Brain microvascular endothelial cell (primary cell): ENCODE data around the gene PSMD11.

Source experiments
- DNase-seq: peaks from one replicate; pipeline ENCODE4 v3.0.0-alpha.2; 2020
- H3K27ac ChIP-seq: fragments of 250-450 bp; sonication (Bioruptor Pico); 2 replicates; pipeline ENCODE4 v1.5.1; 2020; ENCODE audit warnings: mild to moderate bottlenecking, moderate library complexity
- H3K27me3 ChIP-seq: fragments of 250-450 bp; sonication (Bioruptor Pico); replicated peaks from 2 replicates; pipeline ENCODE4 v1.5.1; 2020; ENCODE audit warnings: mild to moderate bottlenecking
- H3K36me3 ChIP-seq: fragments of 250-450 bp; sonication (Bioruptor Pico); replicated peaks from 2 replicates; pipeline ENCODE4 v1.5.1; 2020; ENCODE audit warnings: mild to moderate bottlenecking
- H3K4me3 ChIP-seq: 2 replicates; pipeline ENCODE4 v1.5.1; 2011; ENCODE audit warnings: low read depth, mild to moderate bottlenecking, control low read depth, low read length, moderate library complexity
- in situ Hi-C: cut with HindIII; loops from 2 replicates; pipeline ENCODE4 v1.10.0; 2017; ENCODE audit warnings: low sequenced_read_pairs, low pct_ligation_motif_present
- TF ChIP-seq, protein P1 (sequence below): IDR thresholded peaks from 2 replicates; pipeline ENCODE4 v1.5.1; 2011; ENCODE audit warnings: low read depth, mild to moderate bottlenecking, moderate library complexity, low read length, control low read depth, inconsistent platforms; ENCODE audit errors: missing control alignments

The PSMD11 gene

DNA sequence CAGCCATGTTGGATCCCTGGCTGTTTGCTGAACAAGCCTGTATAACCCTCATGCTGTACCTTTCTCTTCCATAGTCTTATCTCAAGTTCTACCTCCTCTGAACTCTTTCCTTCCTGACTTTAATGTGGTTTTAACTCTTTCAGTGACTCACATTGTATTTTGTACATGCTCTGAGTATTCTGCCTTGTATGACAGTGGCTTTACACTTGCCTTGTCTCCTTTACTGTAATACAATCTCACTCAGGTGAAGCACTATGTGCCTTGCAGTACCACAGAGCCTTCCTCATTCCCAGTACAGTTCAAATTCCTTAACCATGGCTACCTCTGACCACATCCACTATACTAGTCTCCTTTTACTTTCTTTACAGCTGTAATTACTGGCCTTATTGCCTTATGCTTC lies 14.1 kb downstream of the PSMD11 start:
- DNase-seq, result no peak
- Histone ChIP-seq H3K4me3 (no peak overlapping the region), H3K27ac (no peak overlapping the region), H3K27me3 (no peaks in the 10 kb centered on the region), H3K36me3 (peaks cover 75% of the 10 kb centered on the region)
- in situ Hi-C loops, result no loop called here
- TF ChIP-seq, protein P1, sequence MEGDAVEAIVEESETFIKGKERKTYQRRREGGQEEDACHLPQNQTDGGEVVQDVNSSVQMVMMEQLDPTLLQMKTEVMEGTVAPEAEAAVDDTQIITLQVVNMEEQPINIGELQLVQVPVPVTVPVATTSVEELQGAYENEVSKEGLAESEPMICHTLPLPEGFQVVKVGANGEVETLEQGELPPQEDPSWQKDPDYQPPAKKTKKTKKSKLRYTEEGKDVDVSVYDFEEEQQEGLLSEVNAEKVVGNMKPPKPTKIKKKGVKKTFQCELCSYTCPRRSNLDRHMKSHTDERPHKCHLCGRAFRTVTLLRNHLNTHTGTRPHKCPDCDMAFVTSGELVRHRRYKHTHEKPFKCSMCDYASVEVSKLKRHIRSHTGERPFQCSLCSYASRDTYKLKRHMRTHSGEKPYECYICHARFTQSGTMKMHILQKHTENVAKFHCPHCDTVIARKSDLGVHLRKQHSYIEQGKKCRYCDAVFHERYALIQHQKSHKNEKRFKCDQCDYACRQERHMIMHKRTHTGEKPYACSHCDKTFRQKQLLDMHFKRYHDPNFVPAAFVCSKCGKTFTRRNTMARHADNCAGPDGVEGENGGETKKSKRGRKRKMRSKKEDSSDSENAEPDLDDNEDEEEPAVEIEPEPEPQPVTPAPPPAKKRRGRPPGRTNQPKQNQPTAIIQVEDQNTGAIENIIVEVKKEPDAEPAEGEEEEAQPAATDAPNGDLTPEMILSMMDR, result no peak

DNA sequence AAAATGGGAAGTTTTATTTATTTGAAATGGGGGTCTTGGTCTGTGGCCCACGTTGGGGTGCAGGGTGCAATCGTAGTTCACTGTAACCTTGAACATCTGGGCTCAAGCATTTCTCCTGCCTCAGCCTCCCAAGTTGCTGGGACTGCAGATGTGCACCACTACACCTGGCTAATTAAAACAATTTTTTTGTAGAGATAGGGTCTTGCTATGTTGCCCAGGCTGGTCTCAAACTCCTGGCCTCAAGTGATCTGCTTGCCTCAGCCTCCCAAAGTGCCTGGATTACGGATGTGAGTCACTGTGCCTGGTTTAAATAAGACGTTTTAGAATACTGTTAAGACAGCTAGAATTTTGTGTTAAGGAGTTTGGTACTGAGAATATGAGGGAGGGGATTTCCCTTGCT lies 15.7 kb downstream of the PSMD11 start:
- in situ Hi-C loops, result no loop called here
- H3K4me3 ChIP-seq, result no peak overlapping the region
- TF ChIP-seq, protein P1, result no peak
- no peak for DNase-seq
- H3K36me3 ChIP-seq, result peaks cover 72% of the 10 kb centered on the region
- H3K27ac ChIP-seq, result no peak overlapping the region
- no peaks in the 10 kb centered on the region for H3K27me3 ChIP-seq

DNA sequence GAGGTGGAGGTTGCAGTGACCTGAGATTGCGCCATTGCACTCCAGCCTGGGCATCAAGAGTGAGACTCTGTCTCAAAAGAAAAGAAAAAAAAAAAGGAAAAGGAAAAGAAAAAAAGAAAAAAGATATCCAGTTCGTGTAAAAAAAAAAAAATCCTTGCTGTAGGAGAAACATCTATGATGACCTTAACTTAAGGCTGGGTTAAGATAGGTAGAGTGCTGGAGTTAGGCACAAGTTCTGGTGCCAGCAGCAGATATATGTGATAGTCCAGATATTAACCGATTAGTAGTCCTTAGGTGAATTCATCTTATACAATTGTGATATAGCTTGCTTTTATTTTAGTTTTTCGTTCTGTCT lies 17.2 kb downstream of the PSMD11 start:
- Histone ChIP-seq H3K27me3 (no peaks in the 10 kb centered on the region), H3K4me3 (no peak overlapping the region), H3K36me3 (peaks cover 73% of the 10 kb centered on the region), H3K27ac (no peak overlapping the region)
- DNase-seq, result no peak
- in situ Hi-C loops, result no loop called here
- TF ChIP-seq, protein P1, result no peak

DNA sequence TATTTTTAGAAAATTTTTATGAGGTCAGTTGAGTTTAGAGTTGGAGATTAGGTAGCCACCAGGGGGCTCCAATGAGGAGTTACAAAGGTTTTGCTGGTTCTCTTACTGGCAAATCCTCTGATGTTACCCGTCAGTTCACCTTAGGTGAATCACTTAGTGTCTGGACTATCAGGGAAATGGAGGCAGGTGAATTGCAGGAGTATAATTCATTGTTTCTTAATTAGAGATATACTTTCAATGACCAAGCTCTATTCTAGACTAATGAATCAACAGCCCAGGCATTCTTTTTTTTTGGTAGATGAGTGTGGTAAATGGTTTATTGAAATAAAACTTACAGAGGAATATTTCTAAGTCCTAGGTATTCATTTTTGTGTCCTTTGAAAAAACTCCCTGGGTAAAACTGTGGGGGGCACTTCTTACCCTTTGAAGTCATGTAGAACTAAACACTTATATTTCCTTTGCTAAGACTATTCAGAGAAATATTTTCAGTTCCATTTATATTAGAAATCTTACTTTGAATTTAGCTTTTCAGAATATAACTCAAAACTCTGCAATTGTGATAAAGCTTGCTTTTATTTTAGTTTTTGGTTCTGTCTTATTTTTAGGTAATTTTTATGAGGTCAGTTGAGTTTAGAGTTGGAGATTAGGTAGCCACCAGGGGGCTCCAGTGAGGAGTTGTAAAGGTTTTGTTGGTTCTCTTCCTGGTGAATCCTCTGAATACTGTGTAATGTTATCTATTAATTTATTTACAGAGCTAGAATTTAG lies 17.7 kb downstream of the PSMD11 start:
- DNase-seq, result peak; percentile 62
- Histone ChIP-seq H3K4me3 (no peak overlapping the region), H3K27me3 (no peaks in the 10 kb centered on the region), H3K27ac (no peak overlapping the region), H3K36me3 (peaks cover 73% of the 10 kb centered on the region)
- in situ Hi-C loops, result no loop called here
- TF ChIP-seq, protein P1, result peak; percentile 76

DNA sequence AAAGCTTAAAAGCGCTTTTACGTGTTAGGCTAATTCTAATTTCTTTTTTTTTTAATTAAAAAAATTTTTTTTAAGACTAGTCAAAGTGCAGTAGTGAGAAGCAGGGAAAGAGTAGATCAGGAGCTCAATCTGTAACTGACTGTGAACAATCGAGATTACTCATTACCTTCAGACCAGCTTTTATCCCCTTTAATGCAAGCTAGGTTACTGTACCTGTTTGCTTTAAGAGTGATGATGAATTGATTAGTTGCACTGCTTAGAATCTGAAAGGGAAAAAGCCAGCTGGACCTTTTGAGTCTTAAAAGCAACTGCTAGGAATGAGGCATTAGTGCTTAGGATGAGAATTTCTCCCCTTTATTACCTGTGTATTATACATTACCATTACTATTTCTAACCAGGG lies 19.0 kb downstream of the PSMD11 start:
- no peak overlapping the region for H3K27ac ChIP-seq
- no peak for DNase-seq
- in situ Hi-C loops, result no loop called here
- H3K4me3 ChIP-seq, result no peak overlapping the region
- no peaks in the 10 kb centered on the region for H3K27me3 ChIP-seq
- TF ChIP-seq, protein P1, result no peak
- H3K36me3 ChIP-seq, result peaks cover 72% of the 10 kb centered on the region

DNA sequence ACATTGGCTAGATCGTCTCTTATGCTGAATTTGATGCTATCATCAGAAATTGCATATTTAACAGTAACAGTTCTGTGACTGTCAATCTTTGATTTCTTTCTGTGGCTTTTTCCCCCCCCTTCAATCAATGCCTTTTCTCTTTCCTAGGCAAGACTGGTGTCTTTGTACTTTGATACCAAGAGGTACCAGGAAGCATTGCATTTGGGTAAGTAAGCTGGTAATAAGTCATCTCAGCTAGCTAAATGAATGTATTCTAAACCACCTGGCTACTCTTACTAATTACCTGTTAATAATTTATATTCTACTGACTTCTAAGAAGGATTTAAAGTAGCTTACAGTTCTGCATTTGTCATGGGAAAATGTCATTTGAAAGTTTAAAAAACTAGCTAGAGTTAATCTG lies 20.1 kb downstream of the PSMD11 start:
- TF ChIP-seq, protein P1, result no peak
- Histone ChIP-seq H3K4me3 (no peak overlapping the region), H3K36me3 (peaks cover 73% of the 10 kb centered on the region), H3K27me3 (no peaks in the 10 kb centered on the region), H3K27ac (no peak overlapping the region)
- no peak for DNase-seq
- in situ Hi-C loops, result no loop called here
